ENCODE data around the gene TNIK. TPM values are rescaled to one million over a fixed set of nuclear protein-coding genes. Genes with fewer than 3 reads are reported as not detected.

TNIK gene
- polyA plus RNA-seq, 1 of the 3 experiments (the other 2 are of a cell fraction): 19.4 TPM

DNA sequence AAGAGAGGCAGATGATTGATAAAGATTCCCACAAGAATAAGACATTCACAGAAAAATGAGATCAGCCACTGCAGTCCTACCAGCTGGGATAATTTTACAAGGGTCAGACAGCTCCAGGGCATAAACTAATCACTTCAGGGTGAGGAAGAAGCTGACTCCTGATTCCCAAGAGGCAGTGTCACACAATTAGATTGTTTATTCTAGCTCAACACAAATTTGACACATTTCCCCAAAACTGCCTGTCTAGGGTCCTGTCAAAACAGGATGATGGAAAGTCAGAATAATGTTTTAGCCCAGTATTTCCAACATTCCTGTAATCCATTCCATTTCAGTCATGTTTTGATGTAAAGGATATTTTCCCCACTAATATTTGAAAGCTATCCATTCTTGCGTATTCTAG is 110.8 kb downstream of the TNIK start:
- Histone ChIP-seq H3K4me2 (no peak overlapping the region), H2AFZ (ENCODE audit: low read depth) (no peak overlapping the region), H3K27me3 (ENCODE audit: insufficient read depth) (no peaks in the 10 kb centered on the region), H3K9me2 (no peaks in the 10 kb centered on the region), H3K9ac (peak overlapping the region; percentile 17; the same call in 1 of the 2 replicates), H3K79me2 (ENCODE audit: insufficient read depth) (peaks cover 45% of the 10 kb centered on the region), H3K36me3 (replicated peaks in 1 of 2; ENCODE audit: control insufficient read depth in 1 of 2, insufficient read depth in 2 of 2, low read length in 1 of 2) (no peaks in the 10 kb centered on the region), H3K27ac (ENCODE audit: low read depth in 2 of 2, low read length in 1 of 2) (peak overlapping the region in 1 of 2 experiments; percentile 90; a peak in 3 of 4 replicates), H3K4me1 (ENCODE audit: control insufficient read depth in 1 of 2, insufficient read depth in 2 of 2, low read depth in 1 of 2, low read length in 1 of 2) (peaks cover 4 to 28% of the 10 kb centered on the region in 2 experiments), H3K9me3 (no peaks in the 10 kb centered on the region), H3F3A (replicated peaks; ENCODE audit: insufficient read depth) (peaks cover 39% of the 10 kb centered on the region), H3K4me3 (ENCODE audit: low read depth in 2 of 2, low read length in 1 of 2) (no peak overlapping the region), H4K20me1 (ENCODE audit: insufficient read depth) (no peaks in the 10 kb centered on the region)
- WGBS (ENCODE audit: low lambda C conversion rate): 100% methylated on average over 1 of the region's 1 CpG
- ChIA-PET POLR2A (no interaction called here), CTCF (interaction anchor here (0.9 kb wide), 1 partner anchor 9 kb away, joined by 3 read pairs; no protein-coding TSS in a partner anchor)
- no peak for DNase-seq
- TF ChIP-seq RXRA (IDR thresholded peaks at IDR 0.05; ENCODE audit: borderline replicate concordance, low read depth) (no peak), GATA2 (CRISPR knock-in tag; IDR thresholded peaks at IDR 0.05) (no peak), TCF12 (IDR thresholded peaks at IDR 0.05) (0 out of 2 replicates have a peak, but pooled peaks have one; percentile 14), SMC3 (IDR thresholded peaks at IDR 0.05; ENCODE audit: low read depth, low read length) (no peak), FOXM1 (IDR thresholded peaks at IDR 0.05; ENCODE audit: low read depth) (no peak)
- TF ChIP-seq, protein P1, sequence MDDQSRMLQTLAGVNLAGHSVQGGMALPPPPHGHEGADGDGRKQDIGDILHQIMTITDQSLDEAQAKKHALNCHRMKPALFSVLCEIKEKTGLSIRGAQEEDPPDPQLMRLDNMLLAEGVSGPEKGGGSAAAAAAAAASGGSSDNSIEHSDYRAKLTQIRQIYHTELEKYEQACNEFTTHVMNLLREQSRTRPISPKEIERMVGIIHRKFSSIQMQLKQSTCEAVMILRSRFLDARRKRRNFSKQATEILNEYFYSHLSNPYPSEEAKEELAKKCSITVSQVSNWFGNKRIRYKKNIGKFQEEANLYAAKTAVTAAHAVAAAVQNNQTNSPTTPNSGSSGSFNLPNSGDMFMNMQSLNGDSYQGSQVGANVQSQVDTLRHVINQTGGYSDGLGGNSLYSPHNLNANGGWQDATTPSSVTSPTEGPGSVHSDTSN (IDR thresholded peaks at IDR 0.05): peak; percentile 50

DNA sequence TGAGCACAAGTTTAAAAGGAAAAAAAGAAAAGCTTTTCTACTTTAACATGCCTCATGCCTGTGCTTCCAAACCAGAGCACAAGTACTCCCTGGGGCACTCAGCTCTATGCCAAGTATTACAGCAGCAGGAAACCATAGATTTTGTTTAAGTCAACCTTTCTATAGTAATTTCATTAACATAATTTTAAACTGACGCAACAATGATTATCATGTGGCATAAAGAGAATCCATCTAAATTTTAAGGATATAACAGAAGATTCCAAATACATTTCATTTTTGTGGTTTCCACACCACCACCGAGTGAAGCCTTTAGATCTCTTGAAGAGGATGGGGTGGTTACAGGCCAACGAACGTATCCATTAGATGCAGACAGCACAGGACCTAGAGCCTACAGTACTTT is 112.1 kb downstream of the TNIK start:
- peak overlapping the region; percentile 50; the same call in 1 of the 2 replicates for H3K9ac ChIP-seq
- peaks cover 44% of the 10 kb centered on the region for H3K79me2 ChIP-seq (ENCODE audit: insufficient read depth)
- peaks cover 39% of the 10 kb centered on the region for H3F3A ChIP-seq (replicated peaks; ENCODE audit: insufficient read depth)
- H3K27ac ChIP-seq (ENCODE audit: low read depth in 2 of 2, low read length in 1 of 2): peak overlapping the region; percentile 72 to 90; a peak in 3 of 4 replicates
- no peak overlapping the region for H3K4me3 ChIP-seq (ENCODE audit: low read depth in 2 of 2, low read length in 1 of 2)
- ChIA-PET CTCF (no interaction called here), POLR2A (no interaction called here)
- peak overlapping the region; percentile 32 for H3K4me2 ChIP-seq
- 22% methylated on average over 4 of the region's 4 CpGs for WGBS (ENCODE audit: low lambda C conversion rate)
- no peaks in the 10 kb centered on the region for H3K27me3 ChIP-seq (ENCODE audit: insufficient read depth)
- H2AFZ ChIP-seq (ENCODE audit: low read depth): peak overlapping the region; percentile 15; the same call in 1 of the 2 replicates
- peaks cover 4 to 24% of the 10 kb centered on the region in 2 experiments for H3K4me1 ChIP-seq (ENCODE audit: control insufficient read depth in 1 of 2, insufficient read depth in 2 of 2, low read depth in 1 of 2, low read length in 1 of 2)
- no peaks in the 10 kb centered on the region for H4K20me1 ChIP-seq (ENCODE audit: insufficient read depth)
- no peaks in the 10 kb centered on the region for H3K36me3 ChIP-seq (replicated peaks in 1 of 2; ENCODE audit: control insufficient read depth in 1 of 2, insufficient read depth in 2 of 2, low read length in 1 of 2)
- no peaks in the 10 kb centered on the region for H3K9me3 ChIP-seq
- no peak for TF ChIP-seq NRF1 (IDR thresholded peaks at IDR 0.05; ENCODE audit: low read depth, low read length)
- TF ChIP-seq FOXM1 (IDR thresholded peaks at IDR 0.05; ENCODE audit: low read depth): no peak
- no peak for TF ChIP-seq RFX5 (IDR thresholded peaks at IDR 0.05; ENCODE audit: low read length)
- peak; percentile 51 for TF ChIP-seq NFIC (IDR thresholded peaks at IDR 0.05; ENCODE audit: borderline replicate concordance)
- TF ChIP-seq EP300 (IDR thresholded peaks at IDR 0.05; ENCODE audit: borderline replicate concordance in 1 of 2, low read depth in 1 of 2, low read length in 1 of 2): peak in 1 of 2 experiments; percentile 33; a peak in 1 of 4 replicates
- 0 out of 2 replicates have a peak, but pooled peaks have one; percentile 26 for TF ChIP-seq TEAD4 (IDR thresholded peaks at IDR 0.05; ENCODE audit: borderline replicate concordance, insufficient read depth)
- TF ChIP-seq, protein P1 (IDR thresholded peaks at IDR 0.05): peak; percentile 57
- TF ChIP-seq JUND (IDR thresholded peaks at IDR 0.05): peak; percentile 42; the same call in 1 of the 2 replicates
- TF ChIP-seq TCF12 (IDR thresholded peaks at IDR 0.05): peak; percentile 30; the same call in 1 of the 2 replicates
- TF ChIP-seq, protein P2, sequence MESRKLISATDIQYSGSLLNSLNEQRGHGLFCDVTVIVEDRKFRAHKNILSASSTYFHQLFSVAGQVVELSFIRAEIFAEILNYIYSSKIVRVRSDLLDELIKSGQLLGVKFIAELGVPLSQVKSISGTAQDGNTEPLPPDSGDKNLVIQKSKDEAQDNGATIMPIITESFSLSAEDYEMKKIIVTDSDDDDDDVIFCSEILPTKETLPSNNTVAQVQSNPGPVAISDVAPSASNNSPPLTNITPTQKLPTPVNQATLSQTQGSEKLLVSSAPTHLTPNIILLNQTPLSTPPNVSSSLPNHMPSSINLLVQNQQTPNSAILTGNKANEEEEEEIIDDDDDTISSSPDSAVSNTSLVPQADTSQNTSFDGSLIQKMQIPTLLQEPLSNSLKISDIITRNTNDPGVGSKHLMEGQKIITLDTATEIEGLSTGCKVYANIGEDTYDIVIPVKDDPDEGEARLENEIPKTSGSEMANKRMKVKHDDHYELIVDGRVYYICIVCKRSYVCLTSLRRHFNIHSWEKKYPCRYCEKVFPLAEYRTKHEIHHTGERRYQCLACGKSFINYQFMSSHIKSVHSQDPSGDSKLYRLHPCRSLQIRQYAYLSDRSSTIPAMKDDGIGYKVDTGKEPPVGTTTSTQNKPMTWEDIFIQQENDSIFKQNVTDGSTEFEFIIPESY (IDR thresholded peaks at IDR 0.05; ENCODE audit: borderline replicate concordance, low read depth): no peak
- H3K9me2 ChIP-seq: no peaks in the 10 kb centered on the region
- no peak for DNase-seq
